IMR-90 (cell line): ENCODE measurements around the gene GPR27. TPM values are rescaled to one million over a fixed set of nuclear protein-coding genes. Genes with fewer than 3 reads are reported as not detected.

Source experiments
- ATAC-seq: fragments of 200-7000 bp; cut with Tn5 transposase; 2 replicates; pipeline ENCODE4 v1.9.1; 2020; ENCODE audit warnings: low read depth, mild to moderate bottlenecking, moderate library complexity
- BruUV-seq: library from RNA; stranded (reverse); fragments of 400-500 nt; replicated peaks from 2 replicates; lab custom pipeline; 2021; lab: Mats Ljungman, UMichigan
- CTCF ChIA-PET: fragments of 300-600 bp; formaldehyde crosslinking; extraction: SDS; loops from one replicate; lab custom pipeline; 2021; ENCODE audit warnings: antibody characterized with exemption; lab: Yijun Ruan, JAX
- POLR2A ChIA-PET: fragments of 300-600 bp; sonication (Branson Sonifier 250); formaldehyde crosslinking; loops from one replicate; lab custom pipeline; 2022; ENCODE audit warnings: antibody characterized with exemption; ENCODE audit not compliant: unreplicated experiment; lab: Charles Lee
- DNase-seq: peaks from one replicate; pipeline ENCODE4 v3.0.0; 2013
- H2AFZ ChIP-seq: replicated peaks from 2 replicates; pipeline ENCODE3; 2013; ENCODE audit warnings: low read length, mild to moderate bottlenecking; ENCODE audit not compliant: poor library complexity
- H2AK5ac ChIP-seq: 2 replicates; pipeline ENCODE4 v1.6.1; 2013; ENCODE audit warnings: low read depth, low read length, inconsistent platforms
- H2AK9ac ChIP-seq: replicated peaks from 2 replicates; pipeline ENCODE3; 2013; ENCODE audit warnings: mild to moderate bottlenecking, low read depth, low read length, moderate library complexity; ENCODE audit not compliant: poor library complexity
- H2BK120ac ChIP-seq: 2 replicates; pipeline ENCODE4 v1.6.1; 2013; ENCODE audit warnings: low read depth, low read length, inconsistent platforms
- H2BK15ac ChIP-seq: 3 replicates; pipeline ENCODE4 v1.6.1; 2013; ENCODE audit warnings: low read depth, low read length, inconsistent platforms
- H2BK20ac ChIP-seq: 2 replicates; pipeline ENCODE4 v1.6.1; 2013; ENCODE audit warnings: low read depth, mild to moderate bottlenecking, inconsistent platforms, low read length, moderate library complexity
- H2BK5ac ChIP-seq: 2 replicates; pipeline ENCODE4 v1.6.1; 2013; ENCODE audit warnings: mild to moderate bottlenecking, low read depth, low read length, inconsistent platforms; ENCODE audit not compliant: poor library complexity, severe bottlenecking
- H3K14ac ChIP-seq: replicated peaks from 2 replicates; pipeline ENCODE4 v1.6.1; 2013; ENCODE audit warnings: low read depth, low read length, inconsistent platforms
- H3K18ac ChIP-seq: 2 replicates; pipeline ENCODE4 v1.6.1; 2013; ENCODE audit warnings: low read depth, low read length, control low read depth
- H3K23ac ChIP-seq: 2 replicates; pipeline ENCODE4 v1.6.1; 2013; ENCODE audit warnings: low read depth, low read length, inconsistent platforms
- H3K27ac ChIP-seq: 2 replicates; pipeline ENCODE4 v1.5.1; 2013; ENCODE audit warnings: mild to moderate bottlenecking, control low read depth, low read length; ENCODE audit not compliant: insufficient read depth
- H3K27me3 ChIP-seq: 2 replicates; pipeline ENCODE4 v1.6.1; 2013; ENCODE audit warnings: low read length; ENCODE audit not compliant: control insufficient read depth, insufficient read depth
- H3K36me3 ChIP-seq: 2 replicates; pipeline ENCODE4 v1.6.1; 2013; ENCODE audit warnings: low read length, mixed read lengths; ENCODE audit not compliant: control insufficient read depth, insufficient read depth
- H3K4ac ChIP-seq: 2 replicates; pipeline ENCODE4 v1.6.1; 2013; ENCODE audit warnings: low read depth, low read length, inconsistent platforms
- H3K4me1 ChIP-seq: 2 replicates; pipeline ENCODE4 v1.6.1; 2013; ENCODE audit warnings: low read length, mixed read lengths; ENCODE audit not compliant: control insufficient read depth, insufficient read depth
- H3K4me2 ChIP-seq: 2 replicates; pipeline ENCODE4 v1.6.1; 2013; ENCODE audit warnings: low read depth, mild to moderate bottlenecking, control low read depth, low read length, moderate library complexity
- H3K4me3 ChIP-seq: 2 replicates; pipeline ENCODE4 v1.5.1; 2013; ENCODE audit warnings: low read depth, mild to moderate bottlenecking, control low read depth, low read length, moderate library complexity; ENCODE audit not compliant: insufficient read depth
- H3K56ac ChIP-seq: 2 replicates; pipeline ENCODE4 v1.6.1; 2013; ENCODE audit warnings: low read length, inconsistent platforms; ENCODE audit not compliant: insufficient read depth; ENCODE audit errors: extremely low read depth
- H3K79me1 ChIP-seq, 2 experiments: 2 replicates each; pipeline ENCODE4 v1.6.1; 2013; ENCODE audit warnings: low read length in 2 of 2, inconsistent platforms in 1 of 2, low read depth in 1 of 2
- H3K9ac ChIP-seq: 2 replicates; pipeline ENCODE4 v1.6.1; 2013; ENCODE audit warnings: low read depth, low read length, control low read depth
- H3K9me1 ChIP-seq: 2 replicates; pipeline ENCODE4 v1.6.1; 2013; ENCODE audit warnings: low read length, inconsistent platforms; ENCODE audit not compliant: insufficient read depth
- H3K9me3 ChIP-seq: 2 replicates; pipeline ENCODE4 v1.6.1; 2013; ENCODE audit warnings: low read length; ENCODE audit not compliant: control insufficient read depth, insufficient read depth
- H4K20me1 ChIP-seq: 2 replicates; pipeline ENCODE4 v1.6.1; 2013; ENCODE audit warnings: low read length, inconsistent platforms; ENCODE audit not compliant: insufficient read depth
- H4K5ac ChIP-seq: 2 replicates; pipeline ENCODE4 v1.6.1; 2013; ENCODE audit warnings: mild to moderate bottlenecking, low read depth, low read length, control low read depth
- H4K8ac ChIP-seq, 2 experiments: 2 replicates each; pipeline ENCODE4 v1.6.1; 2013; ENCODE audit warnings: low read depth in 2 of 2, low read length in 2 of 2, control low read depth in 1 of 2, inconsistent platforms in 1 of 2
- H4K91ac ChIP-seq: 2 replicates; pipeline ENCODE4 v1.6.1; 2013; ENCODE audit warnings: low read depth, low read length, inconsistent platforms; ENCODE audit not compliant: insufficient read depth
- BHLHE40 ChIP-seq: fragments of 150-350 bp; IDR thresholded peaks from 2 replicates; pipeline ENCODE4 v1.6.1; 2016; ENCODE audit warnings: mild to moderate bottlenecking, low read depth, low read length
- CEBPB ChIP-seq: IDR thresholded peaks from 2 replicates; pipeline ENCODE4 v1.6.1; 2012; ENCODE audit warnings: low read depth, low read length, improper control_type of control experiment
- CHD1 ChIP-seq: IDR thresholded peaks from 2 replicates; pipeline ENCODE4 v1.6.1; 2012; ENCODE audit warnings: low read depth, low read length, improper control_type of control experiment
- CTCF ChIP-seq: conservative IDR thresholded peaks from 2 replicates; pipeline ENCODE4 v1.5.1; 2012; ENCODE audit warnings: mild to moderate bottlenecking, low read depth, low read length, improper control_type of control experiment
- ELK1 ChIP-seq: fragments of 150-350 bp; IDR thresholded peaks from 2 replicates; pipeline ENCODE4 v1.6.1; 2016; ENCODE audit warnings: low read depth, mild to moderate bottlenecking, low read length, moderate library complexity, borderline replicate concordance
- FOS ChIP-seq: fragments of 150-350 bp; IDR thresholded peaks from 2 replicates; pipeline ENCODE4 v1.6.1; 2016; ENCODE audit warnings: low read depth, low read length
- MAFK ChIP-seq: IDR thresholded peaks from 2 replicates; pipeline ENCODE4 v1.6.1; 2012; ENCODE audit warnings: low read depth, low read length, improper control_type of control experiment
- MAZ ChIP-seq: IDR thresholded peaks from 2 replicates; pipeline ENCODE4 v1.6.1; 2012; ENCODE audit warnings: low read depth, mild to moderate bottlenecking, low read length, improper control_type of control experiment, moderate library complexity, borderline replicate concordance
- MXI1 ChIP-seq: IDR thresholded peaks from 2 replicates; pipeline ENCODE4 v1.6.1; 2012; ENCODE audit warnings: low read depth, mild to moderate bottlenecking, low read length, moderate library complexity, borderline replicate concordance
- NFE2L2 ChIP-seq: fragments of 150-350 bp; IDR thresholded peaks from 2 replicates; pipeline ENCODE4 v1.6.1; 2016; ENCODE audit warnings: low read depth, mild to moderate bottlenecking, low read length
- POLR2A ChIP-seq: IDR thresholded peaks from 2 replicates; pipeline ENCODE4 v1.6.1; 2012; ENCODE audit warnings: mild to moderate bottlenecking, low read depth, low read length
- RAD21 ChIP-seq: IDR thresholded peaks from 2 replicates; pipeline ENCODE4 v1.6.1; 2012; ENCODE audit warnings: low read length, improper control_type of control experiment
- RCOR1 ChIP-seq: IDR thresholded peaks from 2 replicates; pipeline ENCODE4 v1.6.1; 2012; ENCODE audit warnings: mild to moderate bottlenecking, low read length, improper control_type of control experiment; ENCODE audit not compliant: insufficient replicate concordance
- RFX5 ChIP-seq: IDR thresholded peaks from 2 replicates; pipeline ENCODE4 v1.8.0; 2012; ENCODE audit warnings: low read depth, mild to moderate bottlenecking, low read length, moderate library complexity
- SMC3 ChIP-seq: fragments of 150-350 bp; IDR thresholded peaks from 2 replicates; pipeline ENCODE4 v1.6.1; 2016; ENCODE audit warnings: low read depth, mild to moderate bottlenecking, antibody characterized with exemption, low read length, moderate library complexity
- USF2 ChIP-seq: fragments of 150-350 bp; IDR thresholded peaks from 2 replicates; pipeline ENCODE4 v1.6.1; 2017; ENCODE audit warnings: mild to moderate bottlenecking, antibody characterized with exemption, low read length, low read depth
- WGBS, 2 experiments: methylation state at CpG; one replicate each; pipeline versions ENCODE4 v1.1.5 to v1.1.7; 2013; ENCODE audit warnings: missing lambda C conversion rate in 2 of 2; ENCODE audit not compliant: insufficient read length in 1 of 2; ENCODE audit errors: extremely low coverage in 2 of 2; 5-methylcytosine and 5-hydroxymethylcytosine counted together
- dilution Hi-C: fragments of 300-500 bp; cut with HindIII; formaldehyde crosslinking; loops from one replicate; pipeline ENCODE4 v1.14.3; 2018; ENCODE audit warnings: low sequenced_read_pairs; ENCODE audit not compliant: unreplicated experiment
- in situ Hi-C: fragments of 300-500 bp; cut with MboI; formaldehyde crosslinking; loops from 3 replicates; pipeline ENCODE4 v1.14.3; 2019; ENCODE audit warnings: low sequenced_read_pairs, inconsistent platforms, mixed read lengths
- intact Hi-C: fragments of 100-400 bp; cut with micrococcal nuclease; formaldehyde crosslinking; loops from 2 replicates; pipeline ENCODE4 v1.10.0; 2022
- polyA plus RNA-seq, 3 experiments: library from polyadenylated mRNA; depleted of rRNA; stranded (reverse); fragments of >200 nt; gene quantifications; 2 replicates each; pipeline ENCODE4 v1.2.3, GENCODE V29; 2012; ENCODE audit warnings: low replicate concordance in 1 of 3
- total RNA-seq: library from RNA; depleted of rRNA; stranded (reverse); fragments of >200 nt; gene quantifications from 2 replicates; pipeline ENCODE4 v1.2.3, GENCODE V29; 2012

GPR27 gene
- total and polyA plus RNA-seq, 2 of the 4 experiments (the other 2 are of a cell fraction), result not detected

GRCh38 chr3:71789922-71790321, 36.3 kb downstream of the GPR27 start:
- WGBS, 2 experiments, result no CpG with 5 or more reads among the region's 1 CpG
- in situ Hi-C loops, result no loop called here
- ATAC-seq (no peak), DNase-seq (no peak)
- Histone ChIP-seq H3K27ac (no peak overlapping the region), H3K18ac (no peak overlapping the region), H3K4ac (no peak overlapping the region), H3K14ac (no peak overlapping the region), H3K36me3 (no peaks in the 10 kb centered on the region), H3K56ac (no peak overlapping the region), H2BK20ac (no peak overlapping the region), H3K23ac (no peak overlapping the region), H4K20me1 (no peaks in the 10 kb centered on the region), H3K4me3 (no peak overlapping the region), H2AFZ (no peak overlapping the region), H4K5ac (no peak overlapping the region), H2BK120ac (no peak overlapping the region), H3K79me1 (no peaks in the 10 kb centered on the region), H3K27me3 (peaks cover 28% of the 10 kb centered on the region), H3K4me2 (no peak overlapping the region), H2BK15ac (no peak overlapping the region), H3K9me1 (no peaks in the 10 kb centered on the region), H3K9me3 (no peaks in the 10 kb centered on the region), H4K91ac (no peak overlapping the region), H2BK5ac (no peak overlapping the region), H3K9ac (no peak overlapping the region), H2AK5ac (no peak overlapping the region), H3K4me1 (no peaks in the 10 kb centered on the region), H4K8ac (no peak overlapping the region), H2AK9ac (no peak overlapping the region)
- ChIA-PET CTCF (no interaction called here), POLR2A (no interaction called here)
- dilution Hi-C loops, result no loop called here
- intact Hi-C loops, result no loop called here
- BruUV-seq, result no TSS peak
- TF ChIP-seq NFE2L2 (no peak), MXI1 (no peak), ELK1 (no peak), RCOR1 (no peak), RFX5 (no peak), CEBPB (no peak), MAFK (no peak), RAD21 (no peak), MAZ (no peak), CHD1 (no peak), POLR2A (no peak), CTCF (no peak), BHLHE40 (no peak), SMC3 (no peak), FOS (no peak), USF2 (no peak)
